Astrocyte (in vitro differentiated cells and primary cell): ENCODE results near the gene CD300A.

Experiments used
- CTCF ChIP-seq: IDR thresholded peaks from 2 replicates; pipeline ENCODE4 v1.5.1; 2011; ENCODE audit warnings: low read depth, mild to moderate bottlenecking, inconsistent platforms, low read length, moderate library complexity; ENCODE audit not compliant: insufficient read depth
- EZH2 ChIP-seq: IDR thresholded peaks from 2 replicates; pipeline ENCODE4 v1.6.1; 2012; ENCODE audit warnings: mild to moderate bottlenecking, low read length, inconsistent platforms; ENCODE audit not compliant: insufficient read depth

DNA sequence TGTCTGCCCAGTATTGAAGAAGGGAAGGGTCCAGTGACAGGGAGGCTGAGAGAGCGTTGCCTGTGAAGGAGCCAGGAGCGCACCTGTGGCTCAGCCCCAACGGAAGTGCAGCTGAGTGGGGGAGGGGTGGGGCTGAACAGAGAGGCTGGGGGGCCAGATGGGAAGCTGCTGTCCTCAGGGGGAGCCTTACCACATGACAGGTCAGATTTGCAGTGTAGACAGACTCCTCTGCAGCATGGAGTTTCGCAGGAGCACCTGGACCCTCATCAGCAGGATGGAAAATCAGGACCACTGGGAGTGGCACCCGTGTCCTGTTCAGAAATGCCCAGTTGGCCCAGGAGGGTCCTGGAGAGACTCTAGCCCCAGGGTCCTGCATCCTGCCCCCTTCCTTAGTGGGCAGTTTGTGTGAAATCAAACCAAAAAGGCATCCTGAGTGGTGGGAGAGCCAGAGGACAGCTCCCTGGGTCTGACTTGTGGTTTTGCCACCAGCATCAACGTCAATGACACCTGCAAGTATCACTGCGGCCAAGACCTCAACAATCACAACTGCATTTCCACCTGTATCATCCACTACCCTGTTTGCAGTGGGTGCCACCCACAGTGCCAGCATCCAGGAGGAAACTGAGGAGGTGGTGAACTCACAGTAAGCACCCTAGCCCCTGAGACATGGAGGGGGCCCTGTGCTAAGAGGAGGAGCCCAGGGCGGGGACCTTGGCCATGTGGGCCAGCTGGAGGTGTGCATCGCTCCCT, 7.8 kb downstream of the CD300A start:
- TF ChIP-seq CTCF (no peak), EZH2 (no peak)
